Measurements from ENCODE around the gene CRACR2A.

The CRACR2A gene

GRCh38 chr12:3673981-3674708 lies 78.8 kb downstream of the CRACR2A start:
- no peak for TF ChIP-seq CTCF (IDR thresholded peaks at IDR 0.05; ENCODE audit: low read depth, low read length)
- H3K9me3 ChIP-seq: no peaks in the 10 kb centered on the region
- no peaks in the 10 kb centered on the region; the same call in 1 of the 2 replicates for H3K27me3 ChIP-seq
- no peaks in the 10 kb centered on the region for H3K36me3 ChIP-seq
- no peak overlapping the region for H3K4me3 ChIP-seq (ENCODE audit: low read depth, low read length)
- no peaks in the 10 kb centered on the region for H3K4me1 ChIP-seq
- DNase-seq: no peak

- Histone ChIP-seq H3K4me1 (no peaks in the 10 kb centered on the region), H3K9me3 (no peaks in the 10 kb centered on the region), H3K27me3 (no peaks in the 10 kb centered on the region; the same call in 1 of the 2 replicates), H3K36me3 (no peaks in the 10 kb centered on the region), H3K4me3 (ENCODE audit: low read depth, low read length) (no peak overlapping the region)
- DNase-seq: no peak
- no peak for TF ChIP-seq CTCF (IDR thresholded peaks at IDR 0.05; ENCODE audit: low read depth, low read length)
Observed at GRCh38 chr12:3672113-3672509, 80.8 kb downstream of the CRACR2A start.

GRCh38 chr12:3671330-3672112 lies 81.4 kb downstream of the CRACR2A start:
- DNase-seq: no peak
- no peaks in the 10 kb centered on the region for H3K36me3 ChIP-seq
- no peaks in the 10 kb centered on the region for H3K9me3 ChIP-seq
- no peaks in the 10 kb centered on the region; the same call in 1 of the 2 replicates for H3K27me3 ChIP-seq
- no peak overlapping the region for H3K4me3 ChIP-seq (ENCODE audit: low read depth, low read length)
- no peak for TF ChIP-seq CTCF (IDR thresholded peaks at IDR 0.05; ENCODE audit: low read depth, low read length)
- H3K4me1 ChIP-seq: no peaks in the 10 kb centered on the region

GRCh38 chr12:3670083-3670620 lies 82.8 kb downstream of the CRACR2A start:
- no peaks in the 10 kb centered on the region for H3K36me3 ChIP-seq
- DNase-seq: no peak
- H3K27me3 ChIP-seq: no peaks in the 10 kb centered on the region; the same call in 1 of the 2 replicates
- TF ChIP-seq CTCF (IDR thresholded peaks at IDR 0.05; ENCODE audit: low read depth, low read length): no peak
- no peaks in the 10 kb centered on the region for H3K4me1 ChIP-seq
- no peaks in the 10 kb centered on the region for H3K9me3 ChIP-seq
- no peak overlapping the region for H3K4me3 ChIP-seq (ENCODE audit: low read depth, low read length)

- Histone ChIP-seq H3K4me1 (no peaks in the 10 kb centered on the region), H3K4me3 (ENCODE audit: low read depth, low read length) (no peak overlapping the region), H3K36me3 (no peaks in the 10 kb centered on the region), H3K27me3 (no peaks in the 10 kb centered on the region; the same call in 1 of the 2 replicates), H3K9me3 (no peaks in the 10 kb centered on the region)
- DNase-seq: no peak
- no peak for TF ChIP-seq CTCF (IDR thresholded peaks at IDR 0.05; ENCODE audit: low read depth, low read length)
Observed at GRCh38 chr12:3669594-3669993, 83.3 kb downstream of the CRACR2A start.

All from BE2C (cell line).